Neural progenitor cell (in vitro differentiated cells): Measurements from ENCODE around the gene ZNF512.

Source experiments
- CTCF ChIP-seq: fragments of 200-600 bp; sonication (generic); IDR thresholded peaks from 2 replicates; pipeline ENCODE4 v1.5.1; 2017; ENCODE audit warnings: antibody characterized with exemption, mild to moderate bottlenecking
- EZH2phosphoT487 ChIP-seq: fragments of 200-600 bp; sonication (generic); IDR thresholded peaks from 2 replicates; pipeline ENCODE4 v1.6.1; 2017; ENCODE audit warnings: antibody characterized with exemption

- TF ChIP-seq CTCF = no peak
- no peak for TF ChIP-seq EZH2phosphoT487
Observed at GRCh38 chr2:27551514-27551913, 31.3 kb upstream of the ZNF512 start.
